Progenitor cell of endocrine pancreas (in vitro differentiated cells): ENCODE data around the gene PCYOX1L. TPM values are rescaled to one million over a fixed set of nuclear protein-coding genes. Genes with fewer than 3 reads are reported as not detected.

ENCODE experiments used
- DNase-seq: peaks from one replicate; pipeline ENCODE4 v3.0.0; 2021; ENCODE audit warnings: low spot score; ENCODE audit not compliant: unreplicated experiment
- H3K27ac Mint-ChIP-seq: 2 replicates; pipeline ENCODE4 v1.8.0; 2021; ENCODE audit warnings: mild to moderate bottlenecking, moderate library complexity, mixed read lengths
- H3K27me3 Mint-ChIP-seq: 2 replicates; pipeline ENCODE4 v1.8.0; 2021; ENCODE audit warnings: mixed read lengths
- H3K36me3 Mint-ChIP-seq: 2 replicates; pipeline ENCODE4 v1.8.0; 2022; ENCODE audit warnings: mixed read lengths; ENCODE audit not compliant: insufficient read depth
- H3K4me1 Mint-ChIP-seq: 2 replicates; pipeline ENCODE4 v1.8.0; 2021; ENCODE audit warnings: low read depth, mixed read lengths
- H3K4me3 Mint-ChIP-seq: 2 replicates; pipeline ENCODE4 v1.8.0; 2021; ENCODE audit warnings: low read depth, mild to moderate bottlenecking, moderate library complexity, mixed read lengths
- H3K9me3 Mint-ChIP-seq: 2 replicates; pipeline ENCODE4 v1.8.0; 2021; ENCODE audit warnings: low read depth, mixed read lengths
- CTCF ChIP-seq: fragments of 200-600 bp; sonication (generic); IDR thresholded peaks from one replicate; pipeline ENCODE4 v1.5.0; 2021; ENCODE audit warnings: antibody characterized with exemption, mild to moderate bottlenecking; ENCODE audit not compliant: unreplicated experiment
- total RNA-seq: library from RNA; stranded (reverse); gene quantifications from 2 replicates; pipeline ENCODE4 v1.2.1, GENCODE V29; 2021

The PCYOX1L gene
- total RNA-seq, 1 donor from 2014 or later: 20.6 TPM

DNA sequence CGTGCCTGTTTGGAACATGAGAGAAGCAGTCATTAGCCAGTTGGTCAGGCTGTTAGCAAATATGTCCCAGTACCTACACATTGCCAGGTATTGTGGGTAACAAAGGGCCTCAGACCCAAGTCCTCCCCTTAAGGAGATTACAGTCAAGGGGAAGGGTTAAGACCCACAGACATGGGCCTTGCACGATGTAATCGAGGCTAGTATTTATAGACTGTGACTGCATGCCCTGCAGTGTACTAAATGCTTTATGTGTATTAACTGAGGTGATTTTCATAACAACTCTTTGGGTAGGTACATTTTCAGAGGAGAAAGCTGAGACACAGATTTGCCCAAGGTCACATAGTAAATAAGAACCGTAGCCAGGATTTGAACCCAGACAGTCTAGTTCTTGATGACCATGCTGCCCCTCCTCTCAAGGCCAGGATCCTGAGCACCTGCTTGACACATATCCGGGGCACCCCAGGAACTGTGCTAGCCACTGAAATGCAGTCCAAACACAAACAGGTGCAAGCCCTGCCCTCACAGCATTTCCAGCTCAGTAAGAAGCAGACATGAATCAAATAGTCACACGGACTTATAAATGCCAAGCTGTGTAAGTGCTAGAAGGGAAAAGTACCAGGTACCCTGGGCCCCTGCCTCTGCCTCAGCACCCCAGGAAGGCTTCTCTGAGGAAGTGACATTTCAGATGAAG lies 44.5 kb upstream of the PCYOX1L start:
- peaks cover 2% of the 10 kb centered on the region for H3K27me3 Mint-ChIP-seq
- no peaks in the 10 kb centered on the region for H3K9me3 Mint-ChIP-seq
- no peaks in the 10 kb centered on the region for H3K36me3 Mint-ChIP-seq
- peaks cover 5% of the 10 kb centered on the region for H3K4me1 Mint-ChIP-seq
- TF ChIP-seq CTCF: no peak
- no peak overlapping the region for H3K4me3 Mint-ChIP-seq
- no peak for DNase-seq
- H3K27ac Mint-ChIP-seq: no peak overlapping the region

DNA sequence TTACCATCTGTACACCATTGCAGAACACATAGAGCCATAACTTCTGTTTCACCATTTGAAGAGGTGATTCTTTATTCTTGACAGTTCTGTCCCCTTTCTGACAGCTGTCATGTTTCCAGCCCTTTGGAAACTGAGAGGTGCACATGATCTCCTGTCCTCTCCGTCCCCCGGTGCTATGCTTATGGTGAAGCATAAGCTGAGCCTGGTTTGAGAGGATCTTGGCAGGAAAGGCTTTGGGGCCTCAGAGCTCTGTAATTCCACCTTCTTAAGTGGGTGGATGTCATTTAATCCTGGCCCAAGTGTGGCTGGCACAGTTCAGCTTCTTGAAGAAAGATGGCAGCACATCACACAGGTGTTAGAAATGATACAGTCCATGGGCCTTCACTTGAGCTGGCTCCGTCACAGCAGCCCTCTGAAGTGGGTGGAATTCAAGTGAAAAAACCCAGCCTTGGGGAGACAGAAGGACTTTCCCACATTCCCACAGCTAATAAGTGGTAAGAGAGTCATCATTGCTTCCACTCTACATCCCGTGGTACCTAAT lies 43.2 kb upstream of the PCYOX1L start:
- H3K36me3 Mint-ChIP-seq: no peaks in the 10 kb centered on the region
- H3K9me3 Mint-ChIP-seq: no peaks in the 10 kb centered on the region
- no peak for TF ChIP-seq CTCF

GRCh38 chr5:149315753-149316152 lies 42.1 kb upstream of the PCYOX1L start:
- TF ChIP-seq CTCF: no peak
- no peak overlapping the region for H3K4me3 Mint-ChIP-seq
- H3K36me3 Mint-ChIP-seq: no peaks in the 10 kb centered on the region

More for the DNA sequence above, 43.2 kb upstream of the PCYOX1L start:
- H3K27me3 Mint-ChIP-seq: peaks cover 2% of the 10 kb centered on the region
- H3K4me3 Mint-ChIP-seq: no peak overlapping the region
- no peak overlapping the region for H3K27ac Mint-ChIP-seq
- peaks cover 2% of the 10 kb centered on the region for H3K4me1 Mint-ChIP-seq
- no peak for DNase-seq

GRCh38 chr5:149317281-149318048 lies 40.4 kb upstream of the PCYOX1L start:
- no peak overlapping the region for H3K27ac Mint-ChIP-seq
- no peak for DNase-seq
- no peaks in the 10 kb centered on the region for H3K27me3 Mint-ChIP-seq
- peaks cover 8% of the 10 kb centered on the region for H3K4me1 Mint-ChIP-seq
- peak; percentile 71 for TF ChIP-seq CTCF
- H3K4me3 Mint-ChIP-seq: no peak overlapping the region
- H3K9me3 Mint-ChIP-seq: no peaks in the 10 kb centered on the region
- H3K36me3 Mint-ChIP-seq: no peaks in the 10 kb centered on the region

More at GRCh38 chr5:149315753-149316152, 42.1 kb upstream of the PCYOX1L start:
- H3K9me3 Mint-ChIP-seq: no peaks in the 10 kb centered on the region
- peaks cover 2% of the 10 kb centered on the region for H3K27me3 Mint-ChIP-seq
- DNase-seq: no peak
- H3K27ac Mint-ChIP-seq: no peak overlapping the region
- peaks cover 5% of the 10 kb centered on the region for H3K4me1 Mint-ChIP-seq

GRCh38 chr5:149319174-149319573 lies 38.7 kb upstream of the PCYOX1L start:
- no peak for TF ChIP-seq CTCF
- Mint-ChIP-seq H3K4me1 (peaks cover 10% of the 10 kb centered on the region), H3K27me3 (no peaks in the 10 kb centered on the region), H3K9me3 (no peaks in the 10 kb centered on the region), H3K36me3 (no peaks in the 10 kb centered on the region), H3K27ac (no peak overlapping the region), H3K4me3 (no peak overlapping the region)
- DNase-seq: no peak
